CD1c-positive myeloid dendritic cell (primary cell): Measurements from ENCODE around the gene ADSS1.

Experiments used
- DNase-seq: peaks from one replicate; pipeline ENCODE4 v3.0.0-alpha.2; 2016; ENCODE audit errors: extremely low spot score

ADSS1 gene

DNA sequence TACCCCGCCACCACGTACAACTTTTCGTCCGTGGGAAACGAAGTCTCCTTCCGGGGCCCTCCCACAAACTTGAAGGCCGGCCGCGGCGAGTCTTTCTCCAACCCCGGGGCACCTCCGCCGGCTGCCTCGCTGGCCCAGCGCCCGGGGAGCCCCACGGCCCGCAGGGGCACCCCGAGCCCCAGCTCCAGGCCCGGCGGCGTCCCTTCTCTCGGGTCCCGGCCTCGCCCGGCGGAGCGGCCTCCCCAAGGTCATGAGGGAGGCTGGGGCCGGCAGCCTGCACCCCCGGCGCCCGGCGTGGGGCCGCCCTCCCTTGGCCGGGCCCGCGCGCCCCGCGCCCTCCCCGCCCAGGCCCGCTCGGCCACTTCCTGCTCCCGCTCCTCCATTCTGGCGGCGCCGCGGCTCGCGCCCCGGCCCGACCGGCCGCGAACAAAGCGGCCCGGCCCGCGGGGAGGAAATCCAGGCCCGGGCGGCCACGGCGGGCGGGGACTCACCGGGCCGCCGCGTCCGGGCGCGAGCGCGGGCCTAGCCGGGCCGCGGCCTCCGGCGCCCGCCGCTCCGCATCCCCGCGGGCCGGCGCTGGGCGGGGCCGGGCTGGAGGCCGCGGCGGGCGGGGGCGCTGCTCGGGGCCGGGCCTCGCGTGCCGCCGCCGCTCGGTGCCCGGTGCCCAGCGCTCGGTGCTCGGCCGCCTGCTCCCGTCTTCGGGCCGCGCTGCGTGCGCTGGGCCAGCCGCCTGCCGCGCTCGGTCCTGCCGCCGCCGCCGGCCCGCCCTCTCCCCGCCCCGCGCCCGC lies 71.2 kb downstream of the ADSS1 start, which contains the start of gene AKT1:
Gene AKT1, minus strand, starts transcription at position 756 of the 788 bp plus-strand sequence. CDS start 3,105 bp downstream, outside the sequence.
- DNase-seq: peak; percentile 58

DNA sequence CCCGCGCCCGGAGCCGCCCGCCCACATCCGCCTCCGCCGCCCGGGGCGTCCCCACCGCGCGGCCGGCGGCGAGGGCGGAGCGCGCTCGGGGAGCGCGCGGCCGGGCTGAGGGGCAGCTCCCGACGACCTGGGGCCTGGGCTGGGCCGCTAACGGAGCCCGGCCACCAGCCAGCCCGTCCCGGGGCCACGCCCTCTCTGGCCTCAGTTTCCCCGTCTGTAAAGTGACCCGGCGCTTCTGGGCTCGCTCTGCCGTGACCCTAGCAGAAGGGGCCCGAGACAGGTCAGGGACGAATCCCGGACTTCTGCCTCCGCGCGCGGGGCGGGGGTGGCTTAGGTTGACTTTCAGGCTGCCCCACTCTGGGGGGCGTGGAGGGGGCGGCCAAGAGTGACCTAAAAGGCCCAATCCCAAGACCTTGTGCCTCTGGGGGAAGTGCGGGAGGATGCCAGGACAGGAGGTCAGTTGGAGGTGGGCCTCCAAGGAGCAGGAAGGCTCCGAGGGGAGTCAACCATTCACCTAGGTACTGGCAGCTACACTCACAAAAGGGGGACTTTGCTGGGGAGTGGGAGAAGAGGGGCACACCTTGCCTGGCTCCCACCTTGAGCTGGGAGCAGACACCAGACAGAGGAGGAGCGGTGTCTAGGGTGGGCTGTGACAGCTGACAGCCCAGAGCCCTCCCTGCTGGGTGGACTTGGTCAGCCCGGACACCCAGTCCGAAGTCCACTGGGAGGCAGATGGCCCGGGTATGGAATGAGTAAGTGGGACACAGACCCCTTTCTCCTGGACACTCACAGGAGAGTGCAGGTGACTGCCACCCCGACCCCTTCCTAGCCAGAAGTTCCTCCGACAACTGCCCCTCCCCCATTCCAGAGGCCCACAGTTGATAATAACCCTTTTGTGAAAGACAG lies 72.0 kb downstream of the ADSS1 start:
- peak; percentile 44 for DNase-seq

DNA sequence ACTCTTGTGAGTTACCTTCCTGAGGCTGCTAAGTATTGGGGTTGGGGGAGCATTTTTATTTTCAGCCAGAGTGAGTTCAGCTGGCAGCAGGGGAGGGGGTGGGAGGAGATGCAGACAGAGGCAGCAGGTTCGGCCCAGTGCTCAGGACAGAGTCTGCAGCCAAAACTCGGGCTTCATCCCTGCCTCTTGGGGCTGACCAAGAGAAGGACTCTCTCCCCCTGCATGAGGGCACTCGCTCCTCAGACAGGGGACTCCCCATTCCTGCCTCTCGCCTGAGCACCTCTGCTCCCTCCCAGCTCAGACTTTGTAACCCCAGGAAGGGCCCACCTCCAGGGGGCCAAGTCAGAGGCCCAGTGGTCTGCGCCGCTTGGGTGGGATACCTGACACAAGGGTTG lies 72.7 kb downstream of the ADSS1 start:
- no peak for DNase-seq
